HG03439 (cell line): ENCODE data around the gene DMAC2.
"Not testable (repeated sequence)": the region's sequence is repeated elsewhere in the genome, so short reads cannot be mapped to it uniquely, and the experiment has no call there.

Experiments
- ATAC-seq: cut with Tn5 transposase; IDR thresholded peaks from one replicate; pipeline ENCODE4 v1.9.1; 2021; ENCODE audit warnings: mild to moderate bottlenecking, moderate library complexity; ENCODE audit not compliant: unreplicated experiment

The DMAC2 gene

GRCh38 chr19:41443813-41444455 lies 4.2 kb upstream of the DMAC2 start:
- ATAC-seq, result no peak

GRCh38 chr19:41442473-41443355 lies 3.0 kb upstream of the DMAC2 start, which contains the start of gene ERICH4:
Gene ERICH4 (plus strand): TSS chr19:41443156. CDS start chr19:41443170, 14 bp downstream.
- no peak for ATAC-seq

GRCh38 chr19:41441321-41441945 lies 1.7 kb upstream of the DMAC2 start:
- ATAC-seq, result no peak

- ATAC-seq, result no peak
Observed at GRCh38 chr19:41437944-41438574, 1.7 kb downstream of the DMAC2 start.

GRCh38 chr19:41436674-41436951 lies 3.1 kb downstream of the DMAC2 start:
- no peak for ATAC-seq

GRCh38 chr19:41435936-41436673 lies 3.6 kb downstream of the DMAC2 start:
- ATAC-seq, result no peak

- ATAC-seq, result not testable (repeated sequence)
Observed at GRCh38 chr19:41435376-41435775, 4.3 kb downstream of the DMAC2 start.

GRCh38 chr19:41434450-41434849 lies 5.3 kb downstream of the DMAC2 start:
- ATAC-seq, result no peak

- ATAC-seq, result no peak
Observed at GRCh38 chr19:41433171-41433570, 6.5 kb downstream of the DMAC2 start.

GRCh38 chr19:41431426-41432386 lies 8.0 kb downstream of the DMAC2 start:
- no peak for ATAC-seq

GRCh38 chr19:41430922-41431321 lies 8.8 kb downstream of the DMAC2 start:
- ATAC-seq, result no peak

GRCh38 chr19:41428481-41428859 lies 11.2 kb downstream of the DMAC2 start:
- ATAC-seq, result no peak

- no peak for ATAC-seq
Observed at GRCh38 chr19:41427647-41428480, 11.8 kb downstream of the DMAC2 start.

- ATAC-seq, result no peak
Observed at GRCh38 chr19:41426952-41427646, 12.6 kb downstream of the DMAC2 start, which contains the start of gene B3GNT8. Gene B3GNT8 (minus strand): TSS chr19:41427374. CDS start chr19:41426778, 596 bp downstream.

- ATAC-seq, result no peak
Observed at GRCh38 chr19:41426116-41426841, 13.4 kb downstream of the DMAC2 start.

GRCh38 chr19:41425174-41426115 lies 14.3 kb downstream of the DMAC2 start:
- no peak for ATAC-seq
